GM13976 (cell line): Measurements from ENCODE around the gene ATP6V1F.

Source experiments
- DNase-seq: peaks from one replicate; pipeline ENCODE4 v3.0.0; 2012; ENCODE audit warnings: low spot score
- CTCF ChIP-seq: IDR thresholded peaks from 2 replicates; pipeline ENCODE4 v1.5.1; 2012; ENCODE audit warnings: borderline replicate concordance, mild to moderate bottlenecking; ENCODE audit not compliant: insufficient read depth; ENCODE audit errors: extremely low read depth, missing control alignments, control extremely low read depth
- in situ Hi-C: fragments of 300-500 bp; cut with MboI; formaldehyde crosslinking; loops from one replicate; pipeline ENCODE4 v1.12.0; 2022; ENCODE audit warnings: low sequenced_read_pairs, mixed read lengths, inconsistent platforms; ENCODE audit not compliant: unreplicated experiment

Gene ATP6V1F

GRCh38 chr7:128845475-128845874 lies 17.2 kb upstream of the ATP6V1F start:
- no peak for TF ChIP-seq CTCF
- no peak for DNase-seq
- in situ Hi-C loops, result no loop called here

DNA sequence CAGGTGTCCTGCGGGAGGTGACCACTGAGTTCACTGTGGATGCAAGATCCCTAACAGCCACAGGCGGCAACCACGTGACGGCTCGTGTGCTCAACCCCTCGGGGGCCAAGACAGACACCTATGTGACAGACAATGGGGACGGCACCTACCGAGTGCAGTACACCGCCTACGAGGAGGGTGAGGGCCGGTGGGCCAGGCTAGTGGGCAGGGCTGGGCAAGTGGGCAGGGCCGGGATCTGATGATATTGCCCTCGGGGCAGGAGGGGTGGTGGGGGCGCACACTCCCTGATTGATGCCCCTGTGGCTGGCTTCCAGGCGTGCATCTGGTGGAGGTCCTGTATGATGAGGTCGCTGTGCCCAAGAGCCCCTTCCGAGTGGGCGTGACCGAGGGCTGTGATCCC lies 16.7 kb upstream of the ATP6V1F start:
- in situ Hi-C loops, result no loop called here
- DNase-seq, result no peak
- TF ChIP-seq CTCF, result no peak

DNA sequence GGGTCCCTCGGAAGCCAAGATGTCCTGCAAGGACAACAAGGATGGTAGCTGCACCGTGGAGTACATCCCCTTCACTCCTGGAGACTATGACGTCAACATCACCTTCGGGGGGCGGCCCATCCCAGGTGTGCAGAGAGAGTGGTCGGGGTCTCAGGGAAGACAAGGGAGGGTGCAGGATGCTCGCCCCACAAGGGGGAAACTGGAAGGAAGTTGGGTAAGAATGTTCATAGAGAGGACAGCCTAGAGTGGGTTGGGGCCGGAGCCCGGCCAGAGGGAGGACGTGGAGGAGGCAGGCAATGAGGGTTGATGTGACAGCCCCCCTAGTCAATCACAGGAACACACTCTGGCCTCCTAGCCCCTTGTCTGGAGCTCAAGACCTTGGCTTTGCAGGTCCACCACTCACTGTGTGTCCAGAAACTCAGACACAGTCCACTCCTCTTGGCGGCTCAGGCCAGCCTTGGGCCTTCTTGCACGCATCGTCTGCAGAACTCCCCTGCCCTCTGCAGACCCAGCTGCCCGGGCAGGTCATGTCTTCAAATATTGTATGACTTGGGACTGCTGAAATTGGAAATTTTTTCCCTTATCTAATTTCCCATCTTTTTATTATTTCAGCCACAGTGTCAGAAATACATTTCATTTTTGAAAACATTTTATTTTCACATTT lies 15.7 kb upstream of the ATP6V1F start:
- in situ Hi-C loops, result no loop called here
- DNase-seq, result no peak
- no peak for TF ChIP-seq CTCF

GRCh38 chr7:128847721-128848211 lies 14.9 kb upstream of the ATP6V1F start:
- TF ChIP-seq CTCF, result no peak
- no peak for DNase-seq
- in situ Hi-C loops, result no loop called here

DNA sequence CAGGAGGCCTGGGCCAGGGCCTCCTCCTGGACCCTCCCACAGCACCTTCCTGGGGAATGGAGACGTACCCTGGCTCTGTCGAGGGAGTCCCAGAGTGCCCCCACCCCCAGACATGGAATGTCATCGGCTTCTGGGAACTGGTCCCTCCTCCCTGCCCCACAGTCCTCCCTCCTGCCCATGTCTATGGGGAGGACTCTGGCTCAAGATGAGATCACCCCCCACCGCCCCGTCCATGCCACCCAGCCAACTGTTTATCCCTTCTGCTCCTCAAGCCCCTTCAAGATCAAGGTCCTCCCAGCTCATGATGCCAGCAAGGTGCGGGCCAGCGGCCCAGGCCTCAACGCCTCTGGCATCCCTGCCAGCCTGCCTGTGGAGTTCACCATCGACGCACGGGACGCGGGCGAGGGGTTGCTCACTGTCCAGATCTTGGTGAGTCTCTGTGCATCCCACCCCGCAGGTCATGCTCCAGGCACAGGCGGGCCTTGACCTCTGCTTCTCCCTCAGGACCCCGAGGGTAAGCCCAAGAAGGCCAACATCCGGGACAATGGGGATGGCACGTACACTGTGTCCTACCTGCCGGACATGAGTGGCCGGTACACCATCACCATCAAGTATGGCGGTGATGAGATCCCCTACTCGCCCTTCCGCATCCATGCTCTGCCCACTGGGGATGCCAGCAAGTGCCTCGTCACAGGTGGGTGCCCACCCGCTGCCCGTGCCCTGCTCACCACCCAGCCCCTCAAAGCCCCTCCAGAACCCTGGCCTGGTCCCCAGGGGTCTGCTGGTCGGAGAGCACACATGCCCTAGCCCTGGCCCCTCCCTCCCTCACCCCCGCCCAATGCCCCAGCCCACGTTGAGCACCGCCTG lies 14.1 kb upstream of the ATP6V1F start:
- TF ChIP-seq CTCF, result no peak
- in situ Hi-C loops, result no loop called here

GRCh38 chr7:128849156-128849515 lies 13.5 kb upstream of the ATP6V1F start:
- no peak for DNase-seq
- no peak for TF ChIP-seq CTCF
- in situ Hi-C loops, result no loop called here

More for the DNA sequence above, 14.1 kb upstream of the ATP6V1F start:
- DNase-seq, result no peak
